WTC11 (cell line): ENCODE results near the gene SLC9B1. TPM values are rescaled to one million over a fixed set of nuclear protein-coding genes. Genes with fewer than 3 reads are reported as not detected.

ENCODE experiments used
- ATAC-seq: fragments of 200-7000 bp; cut with Tn5 transposase; 2 replicates; pipeline ENCODE4 v1.10.0; 2021; ENCODE audit warnings: mild to moderate bottlenecking, moderate library complexity
- CTCF ChIA-PET: fragments of 300-600 bp; sonication (Branson Sonifier 250); formaldehyde crosslinking; loops from one replicate; lab custom pipeline; 2021; ENCODE audit warnings: antibody characterized with exemption; lab: Charles Lee
- POLR2A ChIA-PET: fragments of 350-600 bp; sonication (Branson Sonifier 250); formaldehyde crosslinking; loops from one replicate; lab custom pipeline; 2021; ENCODE audit warnings: antibody characterized with exemption; lab: Charles Lee
- DNase-seq: peaks from one replicate; pipeline ENCODE4 v3.0.0; 2021; ENCODE audit warnings: low spot score
- H3K27ac Mint-ChIP-seq: 2 replicates; pipeline ENCODE4 v1.8.0; 2021; ENCODE audit warnings: mixed read lengths
- H3K27me3 Mint-ChIP-seq: 2 replicates; pipeline ENCODE4 v1.8.0; 2021; ENCODE audit warnings: low read depth, mild to moderate bottlenecking, moderate library complexity, mixed read lengths
- H3K36me3 Mint-ChIP-seq: 2 replicates; pipeline ENCODE4 v1.8.0; 2021; ENCODE audit warnings: mixed read lengths
- H3K4me1 Mint-ChIP-seq: 2 replicates; pipeline ENCODE4 v1.8.0; 2022; ENCODE audit warnings: mixed read lengths
- H3K4me3 Mint-ChIP-seq: 2 replicates; pipeline ENCODE4 v1.8.0; 2021; ENCODE audit warnings: mild to moderate bottlenecking, moderate library complexity, mixed read lengths
- H3K9me3 Mint-ChIP-seq: 2 replicates; pipeline ENCODE4 v1.8.0; 2021; ENCODE audit warnings: mixed read lengths
- CREM ChIP-seq: sonication (generic); formaldehyde crosslinking; IDR thresholded peaks from 2 replicates; pipeline ENCODE4 v1.8.1; 2022; ENCODE audit warnings: mild to moderate bottlenecking, missing genetic modification reagents, moderate library complexity
- EMX1 ChIP-seq: fragments of 250-450 bp; sonication (Bioruptor Pico); IDR thresholded peaks from 2 replicates; pipeline ENCODE4 v1.8.0; 2021; ENCODE audit warnings: mild to moderate bottlenecking
- GRHL2 ChIP-seq: fragments of 250-450 bp; sonication (Bioruptor Pico); IDR thresholded peaks from 2 replicates; pipeline ENCODE4 v1.8.0; 2022; ENCODE audit warnings: mild to moderate bottlenecking, moderate library complexity; ENCODE audit not compliant: insufficient replicate concordance, severe bottlenecking
- GTF2I ChIP-seq: fragments of 250-450 bp; sonication (Bioruptor Pico); conservative IDR thresholded peaks from 2 replicates; pipeline ENCODE4 v1.4.0; 2021; ENCODE audit warnings: mild to moderate bottlenecking
- HMGA2 ChIP-seq: fragments of 250-450 bp; sonication (Bioruptor Pico); IDR thresholded peaks from 2 replicates; pipeline ENCODE4 v1.4.0; 2021; ENCODE audit warnings: mild to moderate bottlenecking, moderate library complexity
- IRF2 ChIP-seq: sonication (generic); formaldehyde crosslinking; IDR thresholded peaks from 2 replicates; pipeline ENCODE4 v1.8.0; 2022; ENCODE audit warnings: low read depth, missing genetic modification reagents, borderline replicate concordance
- JAZF1 ChIP-seq: fragments of 250-450 bp; sonication (Bioruptor Pico); IDR thresholded peaks from 2 replicates; pipeline ENCODE4 v1.9.0; 2021; ENCODE audit warnings: moderate library complexity, mild to moderate bottlenecking, inconsistent platforms
- MYBL2 ChIP-seq: sonication (generic); formaldehyde crosslinking; IDR thresholded peaks from 2 replicates; pipeline ENCODE4 v1.8.1; 2023; ENCODE audit warnings: mild to moderate bottlenecking, moderate library complexity, missing genetic modification reagents
- RELA ChIP-seq: sonication (generic); formaldehyde crosslinking; IDR thresholded peaks from 2 replicates; pipeline ENCODE4 v1.8.1; 2022; ENCODE audit warnings: missing genetic modification reagents, mild to moderate bottlenecking, borderline replicate concordance
- SOX15 ChIP-seq: fragments of 250-450 bp; sonication (Bioruptor Pico); IDR thresholded peaks from 2 replicates; pipeline ENCODE4 v1.9.0; 2021; ENCODE audit warnings: mild to moderate bottlenecking
- TCF7 ChIP-seq: sonication (generic); formaldehyde crosslinking; IDR thresholded peaks from 2 replicates; pipeline ENCODE4 v1.8.0; 2022; ENCODE audit warnings: mild to moderate bottlenecking, low read depth, missing genetic modification reagents, moderate library complexity
- TEAD4 ChIP-seq: sonication (generic); formaldehyde crosslinking; IDR thresholded peaks from 2 replicates; pipeline ENCODE4 v1.8.0; 2022; ENCODE audit warnings: mild to moderate bottlenecking, missing genetic modification reagents
- ZNF138 ChIP-seq: sonication (generic); formaldehyde crosslinking; conservative IDR thresholded peaks from 2 replicates; pipeline ENCODE4 v1.8.1; 2022; ENCODE audit warnings: mild to moderate bottlenecking, moderate library complexity, missing genetic modification reagents
- ZNF263 ChIP-seq: sonication (generic); formaldehyde crosslinking; IDR thresholded peaks from 2 replicates; pipeline ENCODE4 v1.8.1; 2022; ENCODE audit warnings: low read depth, mild to moderate bottlenecking, moderate library complexity, missing genetic modification reagents
- ZNF396 ChIP-seq: fragments of 250-450 bp; sonication (Bioruptor Pico); IDR thresholded peaks from 2 replicates; pipeline ENCODE4 v1.8.0; 2021; ENCODE audit warnings: mild to moderate bottlenecking, moderate library complexity, borderline replicate concordance
- ZNF423 ChIP-seq: fragments of 250-450 bp; sonication (Bioruptor Pico); IDR thresholded peaks from 2 replicates; pipeline ENCODE4 v2.1.2; 2022; ENCODE audit warnings: mild to moderate bottlenecking, moderate library complexity
- ZNF671 ChIP-seq: fragments of 250-450 bp; sonication (Bioruptor Pico); IDR thresholded peaks from 2 replicates; pipeline ENCODE4 v1.8.0; 2021; ENCODE audit warnings: mild to moderate bottlenecking
- total RNA-seq: library from RNA; stranded (reverse); gene quantifications from 3 replicates; pipeline ENCODE4 v1.2.3, GENCODE V29; 2021
- TF ChIP-seq, protein P1 (sequence below): sonication (generic); formaldehyde crosslinking; IDR thresholded peaks from 2 replicates; pipeline ENCODE4 v1.8.0; 2023; ENCODE audit warnings: mild to moderate bottlenecking, missing genetic modification reagents
- TF ChIP-seq, protein P2 (sequence below): sonication (generic); formaldehyde crosslinking; conservative IDR thresholded peaks from 2 replicates; pipeline ENCODE4 v1.8.1; 2022; ENCODE audit warnings: mild to moderate bottlenecking, missing genetic modification reagents
- TF ChIP-seq, protein P3 (sequence below): sonication (generic); formaldehyde crosslinking; IDR thresholded peaks from 2 replicates; pipeline ENCODE4 v1.8.1; 2022; ENCODE audit warnings: mild to moderate bottlenecking, moderate library complexity, missing genetic modification reagents
- TF ChIP-seq, protein P4 (sequence below): fragments of 250-450 bp; sonication (Bioruptor Pico); IDR thresholded peaks from 2 replicates; pipeline ENCODE4 v1.9.0; 2021; ENCODE audit warnings: mild to moderate bottlenecking
- TF ChIP-seq, protein P5 (sequence below): fragments of 250-450 bp; sonication (Bioruptor Pico); IDR thresholded peaks from 2 replicates; pipeline ENCODE4 v1.9.0; 2021; ENCODE audit warnings: mild to moderate bottlenecking

Gene SLC9B1
- total RNA-seq, 1 experiment from 2014 or later: 0.59 TPM

DNA sequence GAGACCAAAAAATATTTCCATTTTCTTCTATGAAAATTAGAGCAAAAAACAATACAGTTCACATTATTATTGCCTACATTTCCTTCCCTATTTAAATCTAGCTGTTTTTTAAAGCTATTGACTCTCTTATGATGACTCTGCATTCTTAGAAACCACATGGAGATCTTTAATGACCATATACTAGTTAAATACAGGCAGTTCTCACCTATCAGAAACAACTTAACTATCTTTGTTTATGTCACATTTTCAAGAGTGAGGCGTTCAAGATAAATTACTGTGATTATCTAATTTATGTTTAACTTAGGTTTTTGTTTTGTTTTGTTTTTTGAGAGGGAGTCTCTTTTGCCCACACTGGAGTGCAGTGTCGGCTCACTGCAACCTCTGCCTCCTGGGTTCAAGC, 147.7 kb downstream of the SLC9B1 start (continued):
- TF ChIP-seq, protein P1, sequence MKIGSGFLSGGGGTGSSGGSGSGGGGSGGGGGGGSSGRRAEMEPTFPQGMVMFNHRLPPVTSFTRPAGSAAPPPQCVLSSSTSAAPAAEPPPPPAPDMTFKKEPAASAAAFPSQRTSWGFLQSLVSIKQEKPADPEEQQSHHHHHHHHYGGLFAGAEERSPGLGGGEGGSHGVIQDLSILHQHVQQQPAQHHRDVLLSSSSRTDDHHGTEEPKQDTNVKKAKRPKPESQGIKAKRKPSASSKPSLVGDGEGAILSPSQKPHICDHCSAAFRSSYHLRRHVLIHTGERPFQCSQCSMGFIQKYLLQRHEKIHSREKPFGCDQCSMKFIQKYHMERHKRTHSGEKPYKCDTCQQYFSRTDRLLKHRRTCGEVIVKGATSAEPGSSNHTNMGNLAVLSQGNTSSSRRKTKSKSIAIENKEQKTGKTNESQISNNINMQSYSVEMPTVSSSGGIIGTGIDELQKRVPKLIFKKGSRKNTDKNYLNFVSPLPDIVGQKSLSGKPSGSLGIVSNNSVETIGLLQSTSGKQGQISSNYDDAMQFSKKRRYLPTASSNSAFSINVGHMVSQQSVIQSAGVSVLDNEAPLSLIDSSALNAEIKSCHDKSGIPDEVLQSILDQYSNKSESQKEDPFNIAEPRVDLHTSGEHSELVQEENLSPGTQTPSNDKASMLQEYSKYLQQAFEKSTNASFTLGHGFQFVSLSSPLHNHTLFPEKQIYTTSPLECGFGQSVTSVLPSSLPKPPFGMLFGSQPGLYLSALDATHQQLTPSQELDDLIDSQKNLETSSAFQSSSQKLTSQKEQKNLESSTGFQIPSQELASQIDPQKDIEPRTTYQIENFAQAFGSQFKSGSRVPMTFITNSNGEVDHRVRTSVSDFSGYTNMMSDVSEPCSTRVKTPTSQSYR (CRISPR knock-in tag): no peak
- TF ChIP-seq ZNF671 (no peak), IRF2 (CRISPR knock-in tag) (no peak), HMGA2 (CRISPR knock-in tag) (no peak), TCF7 (no peak), MYBL2 (CRISPR knock-in tag) (no peak), ZNF423 (no peak), GRHL2 (CRISPR knock-in tag) (no peak)
- TF ChIP-seq, protein P2, sequence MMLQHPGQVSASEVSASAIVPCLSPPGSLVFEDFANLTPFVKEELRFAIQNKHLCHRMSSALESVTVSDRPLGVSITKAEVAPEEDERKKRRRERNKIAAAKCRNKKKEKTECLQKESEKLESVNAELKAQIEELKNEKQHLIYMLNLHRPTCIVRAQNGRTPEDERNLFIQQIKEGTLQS (CRISPR knock-in tag): no peak
- TF ChIP-seq, protein P3, sequence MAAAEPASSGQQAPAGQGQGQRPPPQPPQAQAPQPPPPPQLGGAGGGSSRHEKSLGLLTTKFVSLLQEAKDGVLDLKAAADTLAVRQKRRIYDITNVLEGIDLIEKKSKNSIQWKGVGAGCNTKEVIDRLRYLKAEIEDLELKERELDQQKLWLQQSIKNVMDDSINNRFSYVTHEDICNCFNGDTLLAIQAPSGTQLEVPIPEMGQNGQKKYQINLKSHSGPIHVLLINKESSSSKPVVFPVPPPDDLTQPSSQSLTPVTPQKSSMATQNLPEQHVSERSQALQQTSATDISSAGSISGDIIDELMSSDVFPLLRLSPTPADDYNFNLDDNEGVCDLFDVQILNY: no peak
- TF ChIP-seq, all 79 proteins: peak for 0

DNA sequence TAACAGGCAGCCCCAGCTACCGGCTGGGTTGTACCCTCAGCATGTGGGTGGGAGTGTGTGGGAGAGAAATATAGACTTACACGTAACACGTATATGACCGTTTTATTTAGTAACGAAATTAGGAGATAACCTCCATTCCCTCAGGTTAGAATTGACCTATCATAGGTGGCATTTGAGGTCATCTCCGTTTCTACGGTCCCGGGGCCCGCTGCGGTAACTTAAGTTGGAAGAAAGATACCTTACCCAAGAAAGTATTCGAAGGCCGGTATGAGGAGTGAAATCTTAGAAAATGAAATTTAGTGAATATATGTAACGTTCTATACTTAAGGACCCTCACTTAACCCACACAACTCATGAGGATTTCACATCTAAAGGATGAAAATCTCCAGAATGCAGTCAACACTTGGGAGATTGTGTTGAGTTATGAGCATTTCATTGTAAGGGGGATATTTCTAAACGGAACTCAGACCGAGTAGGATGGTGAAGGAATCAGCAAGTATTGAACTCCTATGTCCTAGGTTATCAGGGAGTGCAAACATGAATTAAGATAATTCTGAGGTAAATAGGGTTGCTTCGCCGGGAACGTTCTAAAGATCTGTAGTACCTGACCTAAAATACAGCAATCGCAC, 149.8 kb downstream of the SLC9B1 start:
- no peak for DNase-seq
- Mint-ChIP-seq H3K27me3 (no peaks in the 10 kb centered on the region), H3K4me3 (peak overlapping the region; percentile 81), H3K9me3 (peaks cover 1% of the 10 kb centered on the region; the same call in 1 of the 2 replicates), H3K27ac (peak overlapping the region; percentile 100)
- CTCF ChIA-PET: interaction anchor here (1.0 to 1.2 kb wide), 3 partner anchors 41 to 230 kb away, joined by 3 to 7 read pairs (median 4); partner anchors contain the start of gene BDH2
- no peak for TF ChIP-seq RELA (CRISPR knock-in tag)
- TF ChIP-seq CREM: no peak
- no peak for TF ChIP-seq ZNF263 (CRISPR knock-in tag)
- TF ChIP-seq, protein P4, sequence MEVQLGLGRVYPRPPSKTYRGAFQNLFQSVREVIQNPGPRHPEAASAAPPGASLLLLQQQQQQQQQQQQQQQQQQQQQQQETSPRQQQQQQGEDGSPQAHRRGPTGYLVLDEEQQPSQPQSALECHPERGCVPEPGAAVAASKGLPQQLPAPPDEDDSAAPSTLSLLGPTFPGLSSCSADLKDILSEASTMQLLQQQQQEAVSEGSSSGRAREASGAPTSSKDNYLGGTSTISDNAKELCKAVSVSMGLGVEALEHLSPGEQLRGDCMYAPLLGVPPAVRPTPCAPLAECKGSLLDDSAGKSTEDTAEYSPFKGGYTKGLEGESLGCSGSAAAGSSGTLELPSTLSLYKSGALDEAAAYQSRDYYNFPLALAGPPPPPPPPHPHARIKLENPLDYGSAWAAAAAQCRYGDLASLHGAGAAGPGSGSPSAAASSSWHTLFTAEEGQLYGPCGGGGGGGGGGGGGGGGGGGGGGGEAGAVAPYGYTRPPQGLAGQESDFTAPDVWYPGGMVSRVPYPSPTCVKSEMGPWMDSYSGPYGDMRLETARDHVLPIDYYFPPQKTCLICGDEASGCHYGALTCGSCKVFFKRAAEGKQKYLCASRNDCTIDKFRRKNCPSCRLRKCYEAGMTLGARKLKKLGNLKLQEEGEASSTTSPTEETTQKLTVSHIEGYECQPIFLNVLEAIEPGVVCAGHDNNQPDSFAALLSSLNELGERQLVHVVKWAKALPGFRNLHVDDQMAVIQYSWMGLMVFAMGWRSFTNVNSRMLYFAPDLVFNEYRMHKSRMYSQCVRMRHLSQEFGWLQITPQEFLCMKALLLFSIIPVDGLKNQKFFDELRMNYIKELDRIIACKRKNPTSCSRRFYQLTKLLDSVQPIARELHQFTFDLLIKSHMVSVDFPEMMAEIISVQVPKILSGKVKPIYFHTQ (CRISPR knock-in tag): no peak
- TF ChIP-seq ZNF423: no peak
- no peak for TF ChIP-seq JAZF1 (CRISPR knock-in tag)
- no peak for TF ChIP-seq GTF2I (CRISPR knock-in tag)
- TF ChIP-seq, protein P5, sequence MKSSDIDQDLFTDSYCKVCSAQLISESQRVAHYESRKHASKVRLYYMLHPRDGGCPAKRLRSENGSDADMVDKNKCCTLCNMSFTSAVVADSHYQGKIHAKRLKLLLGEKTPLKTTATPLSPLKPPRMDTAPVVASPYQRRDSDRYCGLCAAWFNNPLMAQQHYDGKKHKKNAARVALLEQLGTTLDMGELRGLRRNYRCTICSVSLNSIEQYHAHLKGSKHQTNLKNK (CRISPR knock-in tag): no peak
- no peak for TF ChIP-seq EMX1 (CRISPR knock-in tag)
- TF ChIP-seq TEAD4 (CRISPR knock-in tag): no peak
- TF ChIP-seq ZNF138 (CRISPR knock-in tag): no peak
- TF ChIP-seq ZNF396 (CRISPR knock-in tag): no peak
- TF ChIP-seq SOX15 (CRISPR knock-in tag): no peak
- TF ChIP-seq, all 79 proteins: peak for 0
- H3K36me3 Mint-ChIP-seq: peaks cover 25% of the 10 kb centered on the region
- ATAC-seq: no peak; the same call in 1 of the 2 replicates
- peaks cover 44% of the 10 kb centered on the region for H3K4me1 Mint-ChIP-seq
- POLR2A ChIA-PET: interaction anchor here (0.6 to 2.9 kb wide), 11 partner anchors 12 to 1069 kb away, joined by 3 to 113 read pairs (median 4); partner anchors contain the start of genes MANBA and UBE2D3
